Measurements from ENCODE around the gene EIF4E1B. TPM values are rescaled to one million over a fixed set of nuclear protein-coding genes. Genes with fewer than 3 reads are reported as not detected.
"Not testable (repeated sequence)": the region's sequence is repeated elsewhere in the genome, so short reads cannot be mapped to it uniquely, and the experiment has no call there.

Gene EIF4E1B
- polyA plus RNA-seq, 1 donor, result not detected

- Histone ChIP-seq H3K36me3 (ENCODE audit: control insufficient read depth, insufficient read depth, low read length) (peaks cover 41% of the 10 kb centered on the region), H3K4me3 (ENCODE audit: low read length) (no peak overlapping the region), H3K27ac (ENCODE audit: low read length) (no peak overlapping the region), H3K9me3 (ENCODE audit: control insufficient read depth, low read depth, low read length) (peaks cover 8% of the 10 kb centered on the region), H3K4me1 (ENCODE audit: control insufficient read depth, insufficient read depth, low read length) (no peaks in the 10 kb centered on the region), H3K27me3 (ENCODE audit: control insufficient read depth, insufficient read depth, low read length) (peaks cover 8% of the 10 kb centered on the region)
- DNase-seq, result no peak
- WGBS (ENCODE audit: insufficient coverage, low lambda C conversion rate), result no CpG with 5 or more reads among the region's 12 CpGs
These were observed 37.1 kb upstream of the EIF4E1B start for GRCh38 chr5:176593273-176593869.

DNA sequence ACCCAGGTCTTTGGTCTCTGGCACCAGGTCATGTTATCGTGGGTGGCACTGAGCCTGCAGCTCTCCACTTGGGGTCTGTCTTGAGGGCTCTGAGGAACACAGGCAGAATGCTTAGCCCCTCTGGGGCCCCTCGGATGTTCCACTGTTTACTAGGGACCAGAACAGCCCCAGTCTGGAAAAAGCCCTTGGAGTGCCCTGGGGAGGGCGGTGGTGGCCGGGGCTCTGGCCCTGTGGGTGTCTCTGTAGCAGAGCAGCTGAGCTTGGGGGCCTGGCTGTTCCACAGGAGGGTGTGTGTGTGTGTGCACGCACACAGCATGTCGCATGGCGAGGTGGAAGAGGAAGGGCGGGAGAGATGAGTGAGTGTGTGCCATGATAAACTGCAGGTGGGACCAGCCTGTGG is 35.9 kb upstream of the EIF4E1B start:
- no peaks in the 10 kb centered on the region for H3K4me1 ChIP-seq (ENCODE audit: control insufficient read depth, insufficient read depth, low read length)
- WGBS (ENCODE audit: insufficient coverage, low lambda C conversion rate), result 80% methylated on average over 1 of the region's 8 CpGs
- no peak overlapping the region for H3K4me3 ChIP-seq (ENCODE audit: low read length)
- DNase-seq, result no peak
- H3K9me3 ChIP-seq (ENCODE audit: control insufficient read depth, low read depth, low read length), result peaks cover 8% of the 10 kb centered on the region
- H3K27ac ChIP-seq (ENCODE audit: low read length), result no peak overlapping the region
- peaks cover 12% of the 10 kb centered on the region for H3K27me3 ChIP-seq (ENCODE audit: control insufficient read depth, insufficient read depth, low read length)
- peaks cover 32% of the 10 kb centered on the region for H3K36me3 ChIP-seq (ENCODE audit: control insufficient read depth, insufficient read depth, low read length)

DNA sequence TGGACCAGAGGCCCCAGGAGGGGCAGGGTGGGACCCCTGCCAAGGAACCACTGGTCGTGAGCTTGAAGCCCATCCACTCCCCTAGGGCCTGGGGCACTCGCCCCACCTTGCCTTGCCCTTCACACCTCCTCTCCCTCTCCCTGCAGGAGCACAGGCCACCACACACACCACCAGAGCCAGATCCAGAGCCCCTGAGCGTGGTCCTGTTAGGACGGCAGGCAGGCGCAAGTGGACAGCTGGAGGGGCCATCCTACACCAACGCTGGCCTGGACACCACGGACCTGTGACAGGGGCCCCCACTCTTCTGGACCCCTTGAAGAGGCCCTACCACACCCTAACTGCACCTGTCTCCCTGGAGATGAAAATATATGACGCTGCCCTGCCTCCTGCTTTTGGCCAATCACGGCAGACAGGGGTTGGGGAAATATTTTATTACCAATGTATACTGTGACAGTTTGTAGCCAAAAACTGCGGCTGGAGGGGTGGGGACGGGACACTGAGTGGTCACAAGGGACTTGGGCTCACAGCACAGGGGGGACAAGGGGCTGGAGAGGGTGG is 35.0 kb upstream of the EIF4E1B start:
- DNase-seq, result no peak
- Histone ChIP-seq H3K4me1 (ENCODE audit: control insufficient read depth, insufficient read depth, low read length) (no peaks in the 10 kb centered on the region), H3K27me3 (ENCODE audit: control insufficient read depth, insufficient read depth, low read length) (peaks cover 12% of the 10 kb centered on the region), H3K36me3 (ENCODE audit: control insufficient read depth, insufficient read depth, low read length) (peaks cover 24% of the 10 kb centered on the region), H3K27ac (ENCODE audit: low read length) (no peak overlapping the region), H3K4me3 (ENCODE audit: low read length) (no peak overlapping the region), H3K9me3 (ENCODE audit: control insufficient read depth, low read depth, low read length) (peaks cover 8% of the 10 kb centered on the region)
- WGBS (ENCODE audit: insufficient coverage, low lambda C conversion rate), result no CpG with 5 or more reads among the region's 11 CpGs

- H3K27ac ChIP-seq (ENCODE audit: low read length), result no peak overlapping the region
- H3K36me3 ChIP-seq (ENCODE audit: control insufficient read depth, insufficient read depth, low read length), result peaks cover 17% of the 10 kb centered on the region
- no CpG with 5 or more reads among the region's 23 CpGs for WGBS (ENCODE audit: insufficient coverage, low lambda C conversion rate)
- no peak for DNase-seq
- peaks cover 8% of the 10 kb centered on the region for H3K9me3 ChIP-seq (ENCODE audit: control insufficient read depth, low read depth, low read length)
- H3K4me1 ChIP-seq (ENCODE audit: control insufficient read depth, insufficient read depth, low read length), result no peaks in the 10 kb centered on the region
- no peak overlapping the region for H3K4me3 ChIP-seq (ENCODE audit: low read length)
- peaks cover 12% of the 10 kb centered on the region for H3K27me3 ChIP-seq (ENCODE audit: control insufficient read depth, insufficient read depth, low read length)
These were observed 34.3 kb upstream of the EIF4E1B start for GRCh38 chr5:176596069-176596644.

- H3K4me1 ChIP-seq (ENCODE audit: control insufficient read depth, insufficient read depth, low read length), result no peaks in the 10 kb centered on the region
- peaks cover 2% of the 10 kb centered on the region for H3K9me3 ChIP-seq (ENCODE audit: control insufficient read depth, low read depth, low read length)
- peak overlapping the region; percentile 13 for H3K4me3 ChIP-seq (ENCODE audit: low read length)
- peaks cover 12% of the 10 kb centered on the region for H3K27me3 ChIP-seq (ENCODE audit: control insufficient read depth, insufficient read depth, low read length)
- DNase-seq, result peak; percentile 42 to 81
- H3K36me3 ChIP-seq (ENCODE audit: control insufficient read depth, insufficient read depth, low read length), result peaks cover 14% of the 10 kb centered on the region
- H3K27ac ChIP-seq (ENCODE audit: low read length), result no peak overlapping the region
- no CpG with 5 or more reads among the region's 98 CpGs for WGBS (ENCODE audit: insufficient coverage, low lambda C conversion rate)
These were observed 33.6 kb upstream of the EIF4E1B start for GRCh38 chr5:176596689-176597416.

GRCh38 chr5:176597417-176598389 is 32.8 kb upstream of the EIF4E1B start:
- no peak overlapping the region for H3K4me3 ChIP-seq (ENCODE audit: low read length)
- DNase-seq, result no peak
- H3K36me3 ChIP-seq (ENCODE audit: control insufficient read depth, insufficient read depth, low read length), result peaks cover 10% of the 10 kb centered on the region
- H3K4me1 ChIP-seq (ENCODE audit: control insufficient read depth, insufficient read depth, low read length), result no peaks in the 10 kb centered on the region
- no peaks in the 10 kb centered on the region for H3K9me3 ChIP-seq (ENCODE audit: control insufficient read depth, low read depth, low read length)
- no peak overlapping the region for H3K27ac ChIP-seq (ENCODE audit: low read length)
- WGBS (ENCODE audit: insufficient coverage, low lambda C conversion rate), result no CpG with 5 or more reads among the region's 47 CpGs
- H3K27me3 ChIP-seq (ENCODE audit: control insufficient read depth, insufficient read depth, low read length), result peaks cover 12% of the 10 kb centered on the region

- DNase-seq; H3K4me3 ChIP-seq (ENCODE audit: low read length); H3K36me3 ChIP-seq (ENCODE audit: control insufficient read depth, insufficient read depth, low read length); H3K9me3 ChIP-seq (ENCODE audit: control insufficient read depth, low read depth, low read length); H3K4me1 ChIP-seq (ENCODE audit: control insufficient read depth, insufficient read depth, low read length); H3K27ac ChIP-seq (ENCODE audit: low read length): not testable (repeated sequence)
- H3K27me3 ChIP-seq (ENCODE audit: control insufficient read depth, insufficient read depth, low read length), result peaks cover 15% of the 10 kb centered on the region
- 100% methylated on average over 2 of the region's 19 CpGs for WGBS (ENCODE audit: insufficient coverage, low lambda C conversion rate)
These were observed 30.6 kb upstream of the EIF4E1B start for GRCh38 chr5:176599749-176600430.

- no CpG with 5 or more reads among the region's 12 CpGs for WGBS (ENCODE audit: insufficient coverage, low lambda C conversion rate)
- Histone ChIP-seq H3K4me1 (ENCODE audit: control insufficient read depth, insufficient read depth, low read length) (no peaks in the 10 kb centered on the region), H3K27ac (ENCODE audit: low read length) (no peak overlapping the region), H3K9me3 (ENCODE audit: control insufficient read depth, low read depth, low read length) (no peaks in the 10 kb centered on the region), H3K36me3 (ENCODE audit: control insufficient read depth, insufficient read depth, low read length) (no peaks in the 10 kb centered on the region), H3K27me3 (ENCODE audit: control insufficient read depth, insufficient read depth, low read length) (peaks cover 15% of the 10 kb centered on the region), H3K4me3 (ENCODE audit: low read length) (no peak overlapping the region)
- DNase-seq, result no peak
These were observed 28.5 kb upstream of the EIF4E1B start for GRCh38 chr5:176601901-176602482.

DNA sequence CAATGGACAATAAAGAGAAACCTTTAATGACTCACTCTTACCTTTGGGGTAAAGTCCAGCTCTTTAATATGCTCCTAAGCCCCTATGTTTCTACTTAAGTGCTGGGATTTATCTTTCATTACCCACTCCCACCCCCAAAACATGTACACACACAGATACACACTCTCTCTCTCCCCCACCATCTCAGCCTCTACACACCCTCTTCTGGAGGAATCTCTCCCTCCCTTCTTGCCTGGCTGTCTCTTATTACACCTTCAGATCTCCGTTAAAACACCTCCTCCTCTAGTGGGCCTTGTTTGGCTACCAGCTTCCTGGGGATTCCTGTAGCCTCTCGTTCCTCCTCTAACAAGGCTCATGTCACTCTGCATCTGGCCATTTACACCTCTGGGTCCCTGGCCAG is 27.4 kb upstream of the EIF4E1B start:
- DNase-seq, result no peak
- H3K27ac ChIP-seq (ENCODE audit: low read length), result no peak overlapping the region
- no peaks in the 10 kb centered on the region for H3K4me1 ChIP-seq (ENCODE audit: control insufficient read depth, insufficient read depth, low read length)
- peaks cover 10% of the 10 kb centered on the region for H3K27me3 ChIP-seq (ENCODE audit: control insufficient read depth, insufficient read depth, low read length)
- no peaks in the 10 kb centered on the region for H3K9me3 ChIP-seq (ENCODE audit: control insufficient read depth, low read depth, low read length)
- H3K36me3 ChIP-seq (ENCODE audit: control insufficient read depth, insufficient read depth, low read length), result no peaks in the 10 kb centered on the region
- no CpG with 5 or more reads among the region's 2 CpGs for WGBS (ENCODE audit: insufficient coverage, low lambda C conversion rate)
- H3K4me3 ChIP-seq (ENCODE audit: low read length), result no peak overlapping the region
